IPS-20b (cell line): ENCODE measurements around the gene SCAMP5.
A peak's percentile ranks its signal among the peaks of the same experiment; 100 is the strongest.

Source experiments
- H3K27ac ChIP-seq: one replicate; pipeline ENCODE4 v1.5.1; 2013; ENCODE audit warnings: low read length
- H3K27me3 ChIP-seq: 2 replicates; pipeline ENCODE4 v1.6.1; 2013; ENCODE audit warnings: mild to moderate bottlenecking, low read length, inconsistent platforms; ENCODE audit not compliant: insufficient read depth
- H3K36me3 ChIP-seq: 2 replicates; pipeline ENCODE4 v1.6.1; 2013; ENCODE audit warnings: low read depth, mild to moderate bottlenecking, inconsistent platforms, low read length, moderate library complexity; ENCODE audit not compliant: insufficient read depth
- H3K4me1 ChIP-seq: 2 replicates; pipeline ENCODE4 v1.6.1; 2013; ENCODE audit warnings: mild to moderate bottlenecking, control low read depth, inconsistent platforms, low read length, moderate library complexity; ENCODE audit not compliant: insufficient read depth
- H3K4me3 ChIP-seq: 2 replicates; pipeline ENCODE4 v1.5.1; 2013; ENCODE audit warnings: mild to moderate bottlenecking, low read length, inconsistent platforms
- H3K9ac ChIP-seq: 2 replicates; pipeline ENCODE4 v1.6.1; 2013; ENCODE audit warnings: low read depth, mild to moderate bottlenecking, inconsistent platforms, low read length, moderate library complexity
- H3K9me3 ChIP-seq: 2 replicates; pipeline ENCODE4 v1.6.1; 2013; ENCODE audit warnings: mild to moderate bottlenecking, low read depth, low read length, inconsistent platforms; ENCODE audit not compliant: insufficient read depth

Gene SCAMP5

DNA sequence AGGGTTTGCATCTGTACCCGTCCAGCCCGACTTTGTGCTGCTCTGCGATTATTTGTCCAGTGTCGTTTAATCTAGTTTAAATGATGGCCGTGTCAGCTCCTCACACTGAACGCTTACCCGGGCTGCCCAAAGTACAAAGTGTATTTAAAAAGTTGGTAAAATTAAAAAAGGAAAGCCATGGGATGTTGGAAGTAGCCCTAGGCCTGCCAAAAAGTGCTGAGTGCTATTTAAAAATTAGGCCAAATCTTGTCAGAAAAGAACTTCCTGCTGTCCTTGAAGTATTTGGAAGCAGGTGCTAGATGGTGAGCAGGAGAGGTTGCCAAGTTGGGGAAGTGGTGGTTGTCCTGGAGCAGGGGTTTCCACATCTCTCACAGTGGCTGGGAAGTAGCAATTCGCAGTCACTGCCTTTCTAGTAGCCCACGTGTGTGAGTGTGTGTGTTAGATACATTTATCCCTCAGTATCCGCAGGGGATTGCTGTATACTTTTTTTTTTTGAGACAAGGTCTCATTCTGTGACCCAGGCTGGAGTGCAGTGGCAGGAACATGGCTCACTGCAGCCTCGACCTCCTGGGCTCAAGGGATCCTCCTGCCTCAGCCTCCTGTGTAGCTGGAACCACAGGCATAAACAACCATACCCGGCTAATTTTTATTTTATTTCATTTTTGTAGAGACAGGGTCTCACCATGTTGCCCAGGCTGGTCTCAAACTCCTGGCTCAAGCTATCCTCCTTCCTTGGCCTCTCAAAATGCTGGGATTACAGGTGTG, 28.7 kb downstream of the SCAMP5 start:
- peak overlapping the region; percentile 84 for H3K27ac ChIP-seq
- 0 out of 2 replicates have a peak, but pooled peaks cover 8% of the 10 kb centered on the region for H3K36me3 ChIP-seq
- no peaks in the 10 kb centered on the region for H3K4me1 ChIP-seq
- peak overlapping the region; percentile 100 for H3K9ac ChIP-seq
- H3K27me3 ChIP-seq, result no peaks in the 10 kb centered on the region
- H3K4me3 ChIP-seq, result peak overlapping the region; percentile 96
- H3K9me3 ChIP-seq, result no peaks in the 10 kb centered on the region

DNA sequence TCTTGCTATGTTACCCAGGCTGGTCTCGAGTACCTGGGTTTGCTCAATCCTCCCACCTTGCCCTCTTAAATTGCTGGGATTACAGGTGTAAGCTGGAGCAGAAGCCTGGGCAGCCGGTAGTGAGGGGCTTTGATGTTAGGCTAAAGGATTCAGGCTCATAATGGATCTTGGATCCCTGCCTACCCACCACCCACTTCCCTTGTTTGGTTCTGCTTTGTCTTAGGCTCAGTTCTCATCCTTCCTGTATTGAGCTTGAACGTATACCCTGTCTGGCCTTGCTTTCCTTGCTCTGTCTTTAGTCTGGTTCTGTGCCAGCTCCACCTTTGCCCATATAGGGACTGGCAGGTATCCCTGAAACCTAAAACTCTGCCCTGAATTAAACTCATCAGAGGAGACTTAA, 29.7 kb downstream of the SCAMP5 start:
- 0 out of 2 replicates have a peak, but pooled peaks cover 9% of the 10 kb centered on the region for H3K36me3 ChIP-seq
- H3K27ac ChIP-seq, result no peak overlapping the region
- no peaks in the 10 kb centered on the region for H3K9me3 ChIP-seq
- H3K27me3 ChIP-seq, result no peaks in the 10 kb centered on the region
- H3K9ac ChIP-seq, result no peak overlapping the region
- H3K4me1 ChIP-seq, result peaks cover 7% of the 10 kb centered on the region; the same call in 1 of the 2 replicates
- H3K4me3 ChIP-seq, result no peak overlapping the region

- H3K4me1 ChIP-seq, result peaks cover 9% of the 10 kb centered on the region; the same call in 1 of the 2 replicates
- no peak overlapping the region for H3K9ac ChIP-seq
Observed at GRCh38 chr15:75025548-75026260, 30.3 kb downstream of the SCAMP5 start.

GRCh38 chr15:75027551-75027950, 32.2 kb downstream of the SCAMP5 start:
- no peak overlapping the region for H3K4me3 ChIP-seq
- H3K9me3 ChIP-seq, result no peaks in the 10 kb centered on the region
- H3K9ac ChIP-seq, result no peak overlapping the region
- no peaks in the 10 kb centered on the region for H3K27me3 ChIP-seq
- H3K36me3 ChIP-seq, result peaks cover 17% of the 10 kb centered on the region; the same call in 1 of the 2 replicates
- H3K4me1 ChIP-seq, result peaks cover 17% of the 10 kb centered on the region; the same call in 1 of the 2 replicates
- H3K27ac ChIP-seq, result no peak overlapping the region

More at GRCh38 chr15:75025548-75026260, 30.3 kb downstream of the SCAMP5 start:
- Histone ChIP-seq H3K27ac (no peak overlapping the region), H3K9me3 (no peaks in the 10 kb centered on the region), H3K4me3 (no peak overlapping the region), H3K27me3 (no peaks in the 10 kb centered on the region), H3K36me3 (peaks cover 15% of the 10 kb centered on the region; the same call in 1 of the 2 replicates)

GRCh38 chr15:75028991-75029377, 33.6 kb downstream of the SCAMP5 start:
- H3K27me3 ChIP-seq, result no peaks in the 10 kb centered on the region
- no peak overlapping the region for H3K4me3 ChIP-seq
- H3K9me3 ChIP-seq, result no peaks in the 10 kb centered on the region
- no peak overlapping the region for H3K27ac ChIP-seq
- H3K4me1 ChIP-seq, result peaks cover 17% of the 10 kb centered on the region; the same call in 1 of the 2 replicates
- no peak overlapping the region for H3K9ac ChIP-seq
- H3K36me3 ChIP-seq, result peaks cover 17% of the 10 kb centered on the region; the same call in 1 of the 2 replicates

DNA sequence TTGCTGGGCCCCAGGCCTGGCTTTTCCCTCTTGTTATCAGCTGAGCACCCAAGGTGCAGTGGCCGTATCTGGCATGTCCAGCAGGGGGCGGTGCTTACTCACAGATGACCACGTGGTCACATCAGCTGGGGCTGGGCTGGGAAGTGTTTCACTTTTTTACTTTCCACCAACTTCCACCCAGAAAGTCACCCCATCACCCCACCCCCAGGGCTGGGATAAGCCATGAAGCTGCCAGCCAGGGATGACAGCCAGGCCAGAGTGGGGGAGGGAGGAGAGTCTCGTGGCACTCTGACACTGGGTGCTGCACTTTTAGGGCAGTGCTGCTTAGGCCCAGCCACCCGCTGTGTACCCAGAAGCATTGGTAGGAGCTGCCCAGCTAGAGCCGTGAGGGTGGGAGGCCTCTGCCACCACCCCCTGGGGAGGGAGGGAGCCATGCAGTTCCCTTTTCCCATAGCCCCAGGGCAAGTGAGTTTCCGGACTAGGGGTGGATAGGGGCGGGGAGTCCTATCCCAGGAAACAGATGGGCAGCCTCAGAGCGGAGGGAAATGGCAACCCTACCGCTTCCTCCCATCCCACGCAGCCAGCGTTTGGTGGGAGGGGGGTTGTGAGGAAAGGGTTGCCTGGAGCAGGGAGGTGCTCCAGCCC, 34.1 kb downstream of the SCAMP5 start:
- Histone ChIP-seq H3K36me3 (peaks cover 17% of the 10 kb centered on the region; the same call in 1 of the 2 replicates), H3K4me3 (no peak overlapping the region), H3K9me3 (no peaks in the 10 kb centered on the region), H3K9ac (peak overlapping the region; percentile 41; the same call in 1 of the 2 replicates), H3K27ac (no peak overlapping the region), H3K27me3 (no peaks in the 10 kb centered on the region), H3K4me1 (peaks cover 17% of the 10 kb centered on the region; the same call in 1 of the 2 replicates)

- peaks cover 17% of the 10 kb centered on the region; the same call in 1 of the 2 replicates for H3K36me3 ChIP-seq
- H3K9ac ChIP-seq, result no peak overlapping the region
- H3K27me3 ChIP-seq, result no peaks in the 10 kb centered on the region
- H3K27ac ChIP-seq, result no peak overlapping the region
- no peaks in the 10 kb centered on the region for H3K9me3 ChIP-seq
- H3K4me1 ChIP-seq, result peaks cover 17% of the 10 kb centered on the region; the same call in 1 of the 2 replicates
- H3K4me3 ChIP-seq, result no peak overlapping the region
Observed at GRCh38 chr15:75030023-75030413, 34.7 kb downstream of the SCAMP5 start.

- Histone ChIP-seq H3K9ac (no peak overlapping the region), H3K27ac (no peak overlapping the region), H3K9me3 (no peaks in the 10 kb centered on the region), H3K4me1 (peaks cover 17% of the 10 kb centered on the region; the same call in 1 of the 2 replicates), H3K4me3 (no peak overlapping the region), H3K27me3 (no peaks in the 10 kb centered on the region), H3K36me3 (peaks cover 17% of the 10 kb centered on the region; the same call in 1 of the 2 replicates)
Observed at GRCh38 chr15:75030424-75030823, 35.1 kb downstream of the SCAMP5 start.

- H3K4me3 ChIP-seq, result no peak overlapping the region
- no peak overlapping the region for H3K27ac ChIP-seq
- H3K9ac ChIP-seq, result no peak overlapping the region
- H3K4me1 ChIP-seq, result peaks cover 21% of the 10 kb centered on the region
- peaks cover 9% of the 10 kb centered on the region; the same call in 1 of the 2 replicates for H3K36me3 ChIP-seq
- H3K27me3 ChIP-seq, result no peaks in the 10 kb centered on the region
- no peaks in the 10 kb centered on the region for H3K9me3 ChIP-seq
Observed at GRCh38 chr15:75031848-75032247, 36.5 kb downstream of the SCAMP5 start.

GRCh38 chr15:75032395-75032794, 37.0 kb downstream of the SCAMP5 start:
- H3K9me3 ChIP-seq, result no peaks in the 10 kb centered on the region
- H3K9ac ChIP-seq, result no peak overlapping the region
- H3K36me3 ChIP-seq, result peaks cover 9% of the 10 kb centered on the region; the same call in 1 of the 2 replicates
- no peaks in the 10 kb centered on the region for H3K27me3 ChIP-seq
- no peak overlapping the region for H3K27ac ChIP-seq
- H3K4me1 ChIP-seq, result peaks cover 21% of the 10 kb centered on the region
- no peak overlapping the region for H3K4me3 ChIP-seq

DNA sequence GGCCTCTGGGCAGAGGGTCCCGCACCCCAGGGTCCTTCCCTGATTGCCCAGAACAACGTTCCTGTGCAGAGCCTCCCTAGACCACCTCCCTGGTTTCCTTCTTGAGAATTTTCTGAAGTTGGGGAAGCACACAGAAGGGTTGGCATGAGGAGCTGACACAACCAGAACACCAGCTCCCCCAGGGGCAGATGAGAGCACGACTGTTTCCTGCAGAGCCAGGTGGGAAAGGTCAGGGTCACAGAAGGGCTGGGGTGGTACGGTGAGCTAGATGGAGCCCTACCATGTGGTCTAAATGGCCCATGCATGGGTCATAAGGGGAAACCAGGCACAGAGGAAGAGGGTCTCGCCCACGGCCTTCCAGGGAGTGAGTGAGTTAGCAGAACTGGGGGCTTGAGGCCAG, 38.4 kb downstream of the SCAMP5 start:
- Histone ChIP-seq H3K9ac (no peak overlapping the region), H3K9me3 (no peaks in the 10 kb centered on the region), H3K4me1 (peaks cover 21% of the 10 kb centered on the region), H3K36me3 (peaks cover 9% of the 10 kb centered on the region; the same call in 1 of the 2 replicates), H3K27me3 (no peaks in the 10 kb centered on the region), H3K27ac (no peak overlapping the region), H3K4me3 (no peak overlapping the region)
